ENCODE measurements around the gene ZAR1.
"Not testable (repeated sequence)": the region's sequence is repeated elsewhere in the genome, so short reads cannot be mapped to it uniquely, and the experiment has no call there.

GRCh38 chr4:48440914-48441313 lies 49.1 kb upstream of the ZAR1 start:
- not testable (repeated sequence) for TF ChIP-seq EZH2 (IDR thresholded peaks at IDR 0.05; ENCODE audit: borderline replicate concordance, low read depth, low read length, poor library complexity, severe bottlenecking); CTCF (conservative IDR thresholded peaks at IDR 0.05; ENCODE audit: low read depth, low read length)
